Liver (tissue), 3 donors: ENCODE data around the gene TOMM5.

Experiments used
- CTCF ChIP-seq: fragments of 150-350 bp; IDR thresholded peaks from 2 replicates; pipeline ENCODE4 v1.5.1; 2017; ENCODE audit warnings: improper control_type of control experiment, low read depth, low read length; ENCODE audit not compliant: missing input control
- EGR1 ChIP-seq, 2 donors: IDR thresholded peaks; 2 replicates each; pipeline ENCODE4 v1.6.1; 2016 to 2018; ENCODE audit warnings: antibody characterized with exemption in 2 of 2, low read depth in 2 of 2
- REST ChIP-seq: IDR thresholded peaks from 2 replicates; pipeline ENCODE4 v1.6.1; 2016; ENCODE audit warnings: antibody characterized with exemption, mild to moderate bottlenecking
- donor health status: healthy.
- donor health status: healthy.

DNA sequence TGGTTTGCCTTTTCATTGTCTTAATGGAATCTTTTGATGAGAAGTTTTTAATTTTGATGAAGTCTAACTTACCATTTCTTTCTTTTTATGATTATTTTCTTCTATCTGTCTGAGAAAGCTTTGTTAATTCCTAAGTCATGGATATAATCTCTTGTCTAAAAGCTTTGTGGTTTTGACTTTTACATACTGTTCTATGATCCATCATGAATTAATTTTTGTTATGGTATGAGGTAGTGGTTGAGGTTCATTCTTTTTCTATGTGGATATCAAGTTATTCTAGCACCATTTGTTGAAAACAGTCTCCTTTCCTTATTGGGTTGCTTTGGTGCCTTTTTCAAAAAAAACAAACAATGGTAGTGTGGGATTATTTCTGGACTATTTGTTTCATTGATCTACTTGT, 36.6 kb downstream of the TOMM5 start:
- TF ChIP-seq CTCF (no peak), EGR1 (IDR thresholded peaks at IDR 0.05; ENCODE audit: low read depth in 2 of 2) (no peak), REST (no peak)
